ENCODE measurements around the gene NBEA.

Gene NBEA

DNA sequence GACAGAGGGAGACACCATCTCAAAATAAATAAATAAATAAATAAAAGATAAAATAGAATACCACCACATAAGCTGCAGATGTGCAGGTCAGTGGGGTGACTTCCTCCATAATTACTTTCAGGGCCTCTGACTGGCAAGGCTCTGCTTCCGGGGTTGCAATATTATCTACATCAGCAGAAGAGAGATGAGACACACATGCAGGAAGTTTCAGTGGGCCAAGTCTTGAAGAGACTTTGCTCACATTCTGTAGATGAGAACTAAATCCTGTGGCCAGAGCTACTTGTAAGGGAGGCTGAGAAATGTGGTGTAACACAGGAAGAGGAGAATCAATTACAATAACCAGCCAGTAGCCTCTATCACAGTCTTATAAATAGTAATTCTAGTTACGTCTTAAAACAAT, 624.3 kb downstream of the NBEA start:
- in situ Hi-C loops (cut with HindIII; ENCODE audit: low sequenced_read_pairs) = no loop called here
- DNase-seq (ENCODE audit: low read depth) = no peak
- H3K4me3 ChIP-seq (ENCODE audit: low read depth, low read length) = no peak overlapping the region
- TF ChIP-seq, protein P1, sequence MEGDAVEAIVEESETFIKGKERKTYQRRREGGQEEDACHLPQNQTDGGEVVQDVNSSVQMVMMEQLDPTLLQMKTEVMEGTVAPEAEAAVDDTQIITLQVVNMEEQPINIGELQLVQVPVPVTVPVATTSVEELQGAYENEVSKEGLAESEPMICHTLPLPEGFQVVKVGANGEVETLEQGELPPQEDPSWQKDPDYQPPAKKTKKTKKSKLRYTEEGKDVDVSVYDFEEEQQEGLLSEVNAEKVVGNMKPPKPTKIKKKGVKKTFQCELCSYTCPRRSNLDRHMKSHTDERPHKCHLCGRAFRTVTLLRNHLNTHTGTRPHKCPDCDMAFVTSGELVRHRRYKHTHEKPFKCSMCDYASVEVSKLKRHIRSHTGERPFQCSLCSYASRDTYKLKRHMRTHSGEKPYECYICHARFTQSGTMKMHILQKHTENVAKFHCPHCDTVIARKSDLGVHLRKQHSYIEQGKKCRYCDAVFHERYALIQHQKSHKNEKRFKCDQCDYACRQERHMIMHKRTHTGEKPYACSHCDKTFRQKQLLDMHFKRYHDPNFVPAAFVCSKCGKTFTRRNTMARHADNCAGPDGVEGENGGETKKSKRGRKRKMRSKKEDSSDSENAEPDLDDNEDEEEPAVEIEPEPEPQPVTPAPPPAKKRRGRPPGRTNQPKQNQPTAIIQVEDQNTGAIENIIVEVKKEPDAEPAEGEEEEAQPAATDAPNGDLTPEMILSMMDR (IDR thresholded peaks at IDR 0.05; ENCODE audit: low read depth, low read length, missing control alignments) = no peak

DNA sequence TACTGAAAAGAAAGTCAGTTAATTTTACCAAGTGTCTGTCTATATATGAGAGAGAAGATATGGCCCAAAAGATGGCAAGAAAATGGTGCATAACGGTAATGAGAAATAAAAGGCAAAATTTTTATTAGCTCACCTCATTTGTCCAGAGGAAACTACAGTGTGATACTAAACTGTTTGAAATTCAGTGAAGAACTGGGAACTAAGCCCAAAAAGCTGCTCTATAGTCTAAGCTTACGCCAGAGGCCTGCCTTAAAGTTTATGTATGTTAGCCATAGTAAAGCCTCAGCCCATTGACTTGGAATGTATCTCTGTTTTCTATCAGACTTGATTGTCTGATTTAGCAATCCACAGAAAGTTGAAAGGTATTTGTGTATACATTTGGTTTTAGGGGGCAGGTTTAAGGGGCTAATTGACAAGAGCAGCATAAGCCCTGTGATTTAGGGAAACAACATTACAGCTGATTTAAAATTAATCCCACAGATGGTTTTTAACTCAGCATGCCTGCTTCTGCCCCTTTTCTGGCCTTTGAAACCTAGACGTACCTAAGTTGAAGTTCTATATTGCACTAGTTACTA, 625.4 kb downstream of the NBEA start:
- TF ChIP-seq, protein P1 (IDR thresholded peaks at IDR 0.05; ENCODE audit: low read depth, low read length, missing control alignments) = no peak
- no peak for DNase-seq (ENCODE audit: low read depth)
- no peak overlapping the region for H3K4me3 ChIP-seq (ENCODE audit: low read depth, low read length)
- in situ Hi-C loops (cut with HindIII; ENCODE audit: low sequenced_read_pairs) = no loop called here

DNA sequence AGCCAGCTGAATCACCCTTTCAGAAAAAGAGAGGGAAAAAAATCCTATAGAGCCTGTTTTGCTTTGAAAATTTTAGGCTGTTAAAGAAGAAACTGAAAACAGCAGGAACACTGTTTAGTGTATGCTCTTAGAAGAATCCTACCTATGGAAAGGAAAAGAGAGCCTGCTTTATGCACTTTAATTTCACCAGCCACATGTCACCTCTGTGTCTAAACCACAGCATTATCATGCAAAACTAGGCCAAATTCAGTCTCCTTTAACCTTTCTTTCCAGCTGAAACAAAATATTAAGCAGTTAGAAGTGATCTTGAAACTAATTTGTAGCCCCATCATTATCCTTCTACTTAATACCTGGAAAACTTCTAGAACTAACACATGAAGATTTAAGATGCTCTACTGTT, 631.6 kb downstream of the NBEA start:
- DNase-seq (ENCODE audit: low read depth) = no peak
- no peak overlapping the region for H3K4me3 ChIP-seq (ENCODE audit: low read depth, low read length)
- TF ChIP-seq, protein P1 (IDR thresholded peaks at IDR 0.05; ENCODE audit: low read depth, low read length, missing control alignments) = no peak
- in situ Hi-C loops (cut with HindIII; ENCODE audit: low sequenced_read_pairs) = no loop called here

DNA sequence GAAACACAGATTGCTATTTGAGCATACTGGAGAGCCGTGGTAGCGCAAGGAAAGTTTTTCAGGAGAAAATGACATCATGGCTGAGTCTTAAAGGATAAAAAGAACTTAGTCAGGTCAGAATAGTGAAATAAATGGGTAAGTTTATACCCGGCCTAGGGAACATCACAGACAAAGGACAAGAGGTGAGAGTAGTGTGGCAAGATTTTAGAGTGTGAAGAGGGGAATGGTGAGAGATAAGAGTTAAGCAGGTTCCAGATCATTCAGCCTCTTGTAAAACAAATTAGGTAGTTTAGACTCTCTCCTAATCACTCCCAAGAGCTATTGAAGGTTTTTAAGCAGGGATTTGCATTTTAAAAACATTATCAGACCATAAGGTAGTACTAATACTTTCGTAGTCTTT, 650.4 kb downstream of the NBEA start:
- TF ChIP-seq, protein P1 (IDR thresholded peaks at IDR 0.05; ENCODE audit: low read depth, low read length, missing control alignments) = no peak
- no peak for DNase-seq (ENCODE audit: low read depth)
- in situ Hi-C loops (cut with HindIII; ENCODE audit: low sequenced_read_pairs) = no loop called here

DNA sequence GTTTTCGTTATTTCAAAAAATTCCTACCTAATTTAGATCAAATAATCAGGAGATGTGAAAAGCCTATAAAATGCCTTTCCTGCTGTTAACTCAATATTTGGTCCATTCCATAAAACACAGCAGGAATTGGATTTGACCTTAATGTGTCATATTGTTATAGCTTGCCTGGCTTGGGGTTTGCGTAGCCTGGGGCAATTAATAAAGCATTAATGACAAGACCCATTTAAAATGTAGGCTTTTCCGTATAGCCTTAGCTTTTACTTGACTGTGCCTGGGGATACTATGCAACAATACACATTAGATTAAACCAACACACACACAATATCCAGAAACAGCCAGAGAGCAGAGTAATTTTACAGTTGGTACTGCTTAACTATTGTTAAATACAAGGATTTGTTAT, 651.6 kb downstream of the NBEA start:
- no peak for DNase-seq (ENCODE audit: low read depth)
- in situ Hi-C loops (cut with HindIII; ENCODE audit: low sequenced_read_pairs) = no loop called here
- TF ChIP-seq, protein P1 (IDR thresholded peaks at IDR 0.05; ENCODE audit: low read depth, low read length, missing control alignments) = no peak
- no peak overlapping the region for H3K4me3 ChIP-seq (ENCODE audit: low read depth, low read length)

More for the DNA sequence above, 650.4 kb downstream of the NBEA start:
- H3K4me3 ChIP-seq (ENCODE audit: low read depth, low read length) = no peak overlapping the region

DNA sequence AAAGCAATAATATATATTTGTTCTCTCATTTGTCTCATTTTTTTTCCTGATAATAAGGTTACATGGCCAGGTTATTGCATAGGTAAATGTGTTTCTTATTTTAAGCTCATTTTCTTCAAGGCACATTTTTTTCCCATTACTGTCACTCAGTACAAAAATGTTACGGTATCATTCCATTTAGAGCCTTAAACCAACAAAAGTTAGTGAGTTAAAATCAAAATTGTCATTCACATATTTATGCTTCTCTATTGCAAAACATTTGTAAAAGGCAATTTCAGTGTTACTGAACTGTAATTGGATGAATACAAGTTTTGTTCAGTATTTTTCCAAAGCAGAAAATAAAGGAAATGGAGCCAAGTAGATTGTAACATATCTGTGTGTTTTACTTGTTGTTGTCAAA, 652.0 kb downstream of the NBEA start:
- no peak overlapping the region for H3K4me3 ChIP-seq (ENCODE audit: low read depth, low read length)
- TF ChIP-seq, protein P1 (IDR thresholded peaks at IDR 0.05; ENCODE audit: low read depth, low read length, missing control alignments) = no peak
- DNase-seq (ENCODE audit: low read depth) = no peak
- in situ Hi-C loops (cut with HindIII; ENCODE audit: low sequenced_read_pairs) = no loop called here
